ENCODE results near the gene TFRC.
"Not testable (repeated sequence)": the region's sequence is repeated elsewhere in the genome, so short reads cannot be mapped to it uniquely, and the experiment has no call there.

Gene TFRC

DNA sequence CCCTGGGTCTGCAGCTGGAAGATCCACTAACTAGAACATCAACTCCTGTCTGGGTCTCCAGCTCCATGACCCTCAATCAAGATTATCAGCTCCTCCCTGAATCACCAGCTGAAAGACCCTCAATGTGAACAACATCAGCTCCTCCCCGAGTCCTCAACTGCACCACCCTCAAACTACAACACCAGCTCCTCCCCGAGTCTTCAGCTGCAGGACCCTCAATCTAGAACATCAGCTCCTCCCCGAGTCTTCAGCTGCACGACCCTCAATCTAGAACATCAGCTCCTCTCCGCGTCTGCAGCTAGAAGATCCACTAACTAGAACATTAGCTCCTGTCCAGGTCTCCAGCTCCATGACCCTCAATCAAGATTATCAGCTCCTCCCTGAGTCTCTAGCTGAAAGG, 79.2 kb downstream of the TFRC start:
- not testable (repeated sequence) for DNase-seq

DNA sequence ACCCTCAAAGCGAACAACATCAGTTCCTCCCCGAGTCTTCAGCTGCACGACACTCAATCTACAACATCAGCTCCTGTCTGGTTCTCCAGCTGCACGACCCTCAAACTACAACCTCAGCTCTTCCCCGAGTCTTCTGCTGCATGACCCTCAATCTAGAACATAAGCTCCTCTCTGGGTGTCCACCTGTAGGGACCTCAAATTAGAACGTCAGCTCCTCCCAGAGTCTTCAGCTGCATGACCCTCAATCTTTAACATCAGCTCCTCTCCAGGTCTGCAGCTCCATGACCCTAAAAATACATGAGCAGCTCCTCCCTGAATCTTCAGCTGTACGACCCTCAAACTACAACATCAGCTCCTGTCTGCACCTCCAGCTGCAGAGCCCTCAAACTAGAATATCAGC, 80.7 kb downstream of the TFRC start:
- DNase-seq, result not testable (repeated sequence)

DNA sequence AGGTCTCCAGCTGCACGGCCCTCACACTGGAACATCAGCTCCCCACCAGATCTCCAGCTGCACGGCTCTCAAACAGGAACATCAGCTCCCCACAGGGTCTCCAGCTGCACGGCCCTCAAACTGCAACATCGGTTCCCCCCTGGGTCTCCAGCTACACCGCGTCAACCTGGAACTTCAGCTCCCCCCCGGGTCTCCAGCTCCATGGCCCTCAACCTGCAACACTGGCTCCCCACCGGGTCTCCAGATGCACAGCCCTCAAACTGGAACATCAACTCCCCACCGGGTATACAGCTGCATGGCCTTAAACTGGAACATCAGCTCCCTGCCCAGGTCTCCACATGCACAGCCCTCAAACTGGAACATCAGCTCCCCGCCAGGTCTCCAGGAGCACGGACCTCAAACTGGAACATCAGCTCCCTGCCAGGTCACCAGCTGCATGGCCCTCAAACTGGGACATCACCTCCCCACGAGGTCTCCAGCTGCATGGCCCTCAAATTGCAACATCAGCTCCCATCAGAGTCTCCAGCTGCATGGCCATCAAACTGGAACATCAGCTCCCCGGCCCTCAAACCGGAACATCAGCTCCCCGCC, 81.4 kb downstream of the TFRC start:
- not testable (repeated sequence) for DNase-seq

DNA sequence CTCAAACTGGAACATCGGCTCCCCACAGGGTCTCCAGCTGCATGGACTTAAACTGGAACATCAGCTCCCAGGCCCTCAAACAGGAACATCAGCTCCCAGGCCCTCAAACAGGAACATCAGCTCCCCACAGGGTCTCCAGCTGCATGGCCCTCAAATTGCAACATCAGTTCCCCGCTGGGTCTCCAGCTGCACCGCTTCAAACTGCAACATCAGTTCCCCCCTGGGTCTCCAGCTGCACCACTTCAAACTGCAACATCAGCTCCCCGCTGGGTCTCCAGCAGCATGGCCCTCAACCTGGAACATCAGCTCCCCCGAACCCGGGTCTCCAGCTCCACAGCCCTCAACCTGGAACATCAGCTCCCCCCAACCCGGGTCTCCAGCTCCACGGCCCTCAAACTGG, 82.0 kb downstream of the TFRC start:
- no peak for DNase-seq
